Activated T-cell treated with anti-CD3 and anti-CD28 coated beads, Interleukin-2, amount 50 U/mL, for 4 hours (primary cell): Measurements from ENCODE around the gene PAFAH1B2. TPM values are rescaled to one million over a fixed set of nuclear protein-coding genes. Genes with fewer than 3 reads are reported as not detected.
A peak's percentile ranks its signal among the peaks of the same experiment; 100 is the strongest.

Experiments used
- ATAC-seq, 2 donors: fragments of 200-7000 bp; cut with Tn5 transposase; one replicate each; pipeline ENCODE4 v1.10.0; 2021
- DNase-seq: peaks from one replicate; pipeline ENCODE4 v3.0.0-alpha.2; 2020
- H3K27me3 Mint-ChIP-seq: one replicate; pipeline ENCODE4 v1.8.0; 2021; ENCODE audit warnings: low read depth, mixed read lengths
- H3K36me3 Mint-ChIP-seq: one replicate; pipeline ENCODE4 v1.8.0; 2022; ENCODE audit warnings: mixed read lengths; ENCODE audit not compliant: insufficient read depth
- H3K4me1 Mint-ChIP-seq: one replicate; pipeline ENCODE4 v1.8.0; 2021; ENCODE audit warnings: low read depth, mixed read lengths
- H3K4me3 Mint-ChIP-seq: one replicate; pipeline ENCODE4 v1.8.0; 2021; ENCODE audit warnings: mild to moderate bottlenecking, moderate library complexity, mixed read lengths
- H3K9me3 Mint-ChIP-seq: one replicate; pipeline ENCODE4 v1.8.0; 2021; ENCODE audit warnings: mixed read lengths
- total RNA-seq, 3 donors: library from RNA; stranded (reverse); gene quantifications; one replicate each; pipeline ENCODE4 v1.2.1, GENCODE V29; 2021

Gene PAFAH1B2
- total RNA-seq, 3 donors from 2014 or later: 73.9 to 81.2 (median 80.0) TPM

DNA sequence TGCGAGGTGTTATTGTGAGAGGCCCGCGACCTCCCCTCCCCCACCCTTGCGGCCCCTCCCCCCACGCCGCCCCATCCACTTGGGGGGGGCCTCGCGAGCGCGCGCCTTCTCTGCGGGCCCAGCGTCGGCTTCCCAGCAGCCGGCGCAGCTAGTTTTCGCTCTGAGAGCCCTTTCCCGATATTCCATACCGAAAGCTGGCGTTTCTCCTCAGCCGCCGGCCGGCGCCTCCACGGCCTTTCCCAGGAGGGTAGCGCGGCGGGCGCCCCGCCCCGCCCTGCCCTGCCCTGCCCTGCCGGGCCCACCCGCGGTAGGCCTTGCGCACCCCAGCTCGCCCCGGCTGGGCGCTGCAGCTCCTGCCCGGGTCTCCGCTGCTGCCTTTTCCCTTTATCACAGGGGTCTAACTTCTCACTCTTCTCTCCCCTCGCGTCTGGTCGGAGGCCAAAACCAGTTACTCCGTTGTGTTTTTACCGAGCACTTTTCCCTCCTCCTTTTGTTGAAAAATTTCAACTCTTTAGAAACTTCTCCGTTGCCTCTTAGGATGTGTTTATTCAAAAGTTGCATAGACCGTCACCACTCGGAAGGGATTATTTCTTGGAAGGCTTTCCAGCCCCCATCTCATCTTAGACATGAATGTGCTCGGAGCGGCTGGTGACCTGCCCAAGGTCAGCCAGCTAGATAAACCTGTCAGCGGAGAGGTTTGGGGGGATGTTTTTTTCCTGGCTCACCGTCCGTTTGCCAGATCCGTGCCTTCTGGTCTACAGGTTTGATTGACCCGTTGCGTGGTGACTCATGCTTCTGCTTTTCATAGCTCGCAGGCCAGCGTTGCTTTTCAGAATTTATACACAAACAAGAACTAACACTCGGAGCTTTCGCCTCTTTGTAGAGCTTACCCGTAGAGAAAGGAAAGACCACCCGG is 648 bp downstream of the PAFAH1B2 start:
- peaks cover 42% of the 10 kb centered on the region for H3K4me1 Mint-ChIP-seq
- no peaks in the 10 kb centered on the region for H3K9me3 Mint-ChIP-seq

DNA sequence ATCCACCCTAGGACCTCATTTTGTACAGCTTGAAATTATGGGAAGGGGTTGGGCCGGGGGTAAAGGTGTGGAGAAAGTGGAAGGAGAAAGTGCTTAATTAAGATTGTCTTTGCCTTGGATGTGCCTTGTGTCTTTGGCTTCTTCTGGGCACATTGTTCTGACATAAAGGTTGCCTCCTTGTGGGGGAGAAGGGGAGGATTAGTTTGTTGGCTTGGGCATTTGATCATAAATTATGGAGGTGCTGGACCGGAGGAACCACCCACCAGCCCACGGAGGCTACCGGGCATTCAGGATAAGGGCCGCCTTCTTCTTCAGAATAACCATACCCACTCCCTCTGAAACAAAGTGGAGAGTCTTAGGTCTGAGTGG is 1.3 kb downstream of the PAFAH1B2 start:
- peaks cover 45% of the 10 kb centered on the region for H3K4me1 Mint-ChIP-seq
- no peaks in the 10 kb centered on the region for H3K9me3 Mint-ChIP-seq
- peak overlapping the region; percentile 100 for H3K4me3 Mint-ChIP-seq
- DNase-seq (no peak), ATAC-seq (no peak)
- peaks cover 10% of the 10 kb centered on the region for H3K36me3 Mint-ChIP-seq
- peaks cover 3% of the 10 kb centered on the region for H3K27me3 Mint-ChIP-seq

More for the DNA sequence above, 648 bp downstream of the PAFAH1B2 start:
- peak; percentile 72 to 74 for ATAC-seq
- no peak for DNase-seq
- Mint-ChIP-seq H3K36me3 (peaks cover 10% of the 10 kb centered on the region), H3K4me3 (peak overlapping the region; percentile 100), H3K27me3 (peaks cover 8% of the 10 kb centered on the region)

DNA sequence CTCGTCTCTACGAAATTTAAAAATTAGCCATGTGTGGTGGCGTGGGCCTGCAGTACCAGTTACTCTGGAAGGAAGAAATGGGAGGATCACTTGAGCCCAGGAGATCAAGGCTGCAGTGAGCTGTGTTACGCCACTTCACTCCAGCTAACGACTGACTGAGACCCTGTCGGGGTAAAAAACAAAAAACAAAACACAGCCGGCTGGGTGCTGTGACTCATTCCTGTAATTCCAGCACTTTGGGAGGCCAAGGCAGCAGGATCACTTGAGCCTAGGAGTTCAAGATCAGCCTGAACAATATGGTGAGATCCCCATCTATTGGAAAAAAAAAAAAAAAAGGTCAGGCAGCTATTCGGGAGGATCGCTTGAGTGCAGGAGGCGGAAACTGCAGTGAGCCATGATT is 2.4 kb downstream of the PAFAH1B2 start:
- Mint-ChIP-seq H3K27me3 (no peaks in the 10 kb centered on the region), H3K4me3 (peak overlapping the region; percentile 100), H3K9me3 (no peaks in the 10 kb centered on the region), H3K4me1 (peaks cover 50% of the 10 kb centered on the region), H3K36me3 (peaks cover 10% of the 10 kb centered on the region)
- DNase-seq (no peak), ATAC-seq (no peak)

DNA sequence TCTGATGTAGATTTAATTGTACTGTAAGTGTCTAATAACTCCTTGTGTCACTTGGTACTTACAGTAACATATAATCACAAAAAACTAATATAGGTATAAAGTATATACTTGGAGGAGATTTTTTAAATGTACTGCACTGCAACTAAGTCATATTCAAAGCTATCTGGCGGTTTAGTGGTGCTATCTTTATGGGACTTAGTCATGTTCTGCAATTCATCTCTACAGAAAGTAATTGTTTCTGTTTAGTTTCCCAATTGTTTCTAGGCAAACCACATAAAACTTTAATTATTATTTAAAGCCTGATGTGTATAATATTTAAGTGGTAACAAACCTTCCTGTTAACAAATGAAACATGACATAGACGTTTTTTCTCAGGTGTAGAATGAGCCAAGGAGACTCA is 8.0 kb downstream of the PAFAH1B2 start:
- peaks cover 34% of the 10 kb centered on the region for H3K4me1 Mint-ChIP-seq
- ATAC-seq: no peak
- H3K4me3 Mint-ChIP-seq: no peak overlapping the region
- H3K9me3 Mint-ChIP-seq: no peaks in the 10 kb centered on the region
- peaks cover 14% of the 10 kb centered on the region for H3K36me3 Mint-ChIP-seq
- no peak for DNase-seq
- no peaks in the 10 kb centered on the region for H3K27me3 Mint-ChIP-seq

DNA sequence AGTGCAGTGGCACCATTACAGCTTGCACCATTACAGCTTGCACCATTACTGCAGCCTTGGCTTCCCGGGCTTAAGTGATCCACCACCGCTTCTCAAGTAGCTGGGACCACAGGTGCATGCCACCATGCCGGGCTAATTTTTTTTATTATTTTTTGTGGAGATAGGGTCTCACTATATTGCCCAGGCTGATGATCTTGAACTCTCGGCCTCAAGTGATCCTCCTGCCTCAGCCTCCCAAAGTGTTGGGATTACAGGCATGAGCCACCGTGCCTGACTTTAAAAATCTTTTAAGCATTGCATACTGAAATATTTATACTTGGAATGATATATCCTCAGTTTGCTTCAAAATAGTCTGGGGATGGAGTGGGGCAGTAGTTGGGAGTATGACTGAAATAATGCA is 10.4 kb downstream of the PAFAH1B2 start:
- Mint-ChIP-seq H3K9me3 (no peaks in the 10 kb centered on the region), H3K36me3 (peaks cover 10% of the 10 kb centered on the region), H3K27me3 (no peaks in the 10 kb centered on the region), H3K4me1 (peaks cover 28% of the 10 kb centered on the region), H3K4me3 (no peak overlapping the region)
- DNase-seq: no peak
- no peak for ATAC-seq

DNA sequence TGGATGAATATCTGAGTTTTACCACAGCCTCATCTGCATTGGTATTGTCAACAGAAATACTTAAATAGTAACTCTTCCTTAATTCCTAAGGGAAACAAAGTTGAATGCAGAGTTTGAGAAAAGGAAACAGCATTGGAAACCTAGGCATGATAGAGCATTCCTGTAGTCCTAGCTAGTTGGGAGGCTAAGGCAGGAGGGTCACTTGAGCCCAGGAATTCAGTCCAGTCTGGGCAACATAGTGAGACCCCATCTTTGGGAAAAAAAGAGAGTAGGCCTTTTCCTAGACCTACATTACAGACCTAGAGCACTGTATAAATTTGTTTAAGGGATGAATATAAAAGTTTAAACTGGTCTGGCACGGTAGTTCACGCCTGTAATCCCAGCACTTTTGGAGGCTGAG is 13.4 kb downstream of the PAFAH1B2 start:
- DNase-seq (no peak), ATAC-seq (no peak)
- H3K4me1 Mint-ChIP-seq: peaks cover 13% of the 10 kb centered on the region
- H3K27me3 Mint-ChIP-seq: no peaks in the 10 kb centered on the region
- no peaks in the 10 kb centered on the region for H3K9me3 Mint-ChIP-seq
- H3K36me3 Mint-ChIP-seq: peaks cover 10% of the 10 kb centered on the region
- H3K4me3 Mint-ChIP-seq: no peak overlapping the region

DNA sequence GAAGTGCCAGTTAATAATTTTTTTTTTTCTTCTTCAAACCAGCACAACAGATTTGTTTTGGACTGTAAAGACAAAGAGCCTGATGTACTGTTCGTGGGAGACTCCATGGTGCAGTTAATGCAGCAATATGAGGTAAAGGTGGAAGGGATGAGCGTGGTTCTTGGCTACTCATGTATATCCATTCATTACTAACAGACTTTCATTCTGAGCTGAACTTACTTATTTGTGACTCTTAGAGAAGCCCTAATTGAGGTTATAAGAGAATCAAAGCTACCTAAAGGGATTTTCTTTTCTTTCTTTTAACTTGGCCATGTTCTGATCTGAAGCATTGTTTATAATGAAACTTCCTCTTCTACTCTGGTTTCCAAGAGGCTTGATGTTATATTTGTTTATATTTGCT is 15.8 kb downstream of the PAFAH1B2 start:
- peaks cover 8% of the 10 kb centered on the region for H3K36me3 Mint-ChIP-seq
- peaks cover 9% of the 10 kb centered on the region for H3K4me1 Mint-ChIP-seq
- ATAC-seq (no peak), DNase-seq (no peak)
- no peak overlapping the region for H3K4me3 Mint-ChIP-seq
- no peaks in the 10 kb centered on the region for H3K27me3 Mint-ChIP-seq
- no peaks in the 10 kb centered on the region for H3K9me3 Mint-ChIP-seq

DNA sequence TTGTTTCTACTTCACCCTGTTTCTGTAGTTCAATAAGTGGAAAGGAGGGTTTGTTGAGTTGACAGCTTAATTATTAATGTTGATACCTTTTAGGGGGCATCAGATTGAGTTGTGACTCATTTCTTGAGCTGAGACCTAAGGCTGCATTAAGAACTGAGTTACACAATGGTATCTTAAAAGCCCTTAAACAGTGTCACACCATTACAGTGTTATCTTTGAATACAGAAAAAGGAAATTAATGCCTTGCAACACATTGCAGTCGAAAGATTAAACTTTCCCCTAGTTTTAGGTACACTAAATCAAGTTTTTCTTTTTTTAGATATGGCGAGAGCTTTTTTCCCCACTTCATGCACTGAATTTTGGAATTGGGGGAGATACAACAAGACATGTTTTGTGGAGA is 16.7 kb downstream of the PAFAH1B2 start:
- peaks cover 6% of the 10 kb centered on the region for H3K4me1 Mint-ChIP-seq

DNA sequence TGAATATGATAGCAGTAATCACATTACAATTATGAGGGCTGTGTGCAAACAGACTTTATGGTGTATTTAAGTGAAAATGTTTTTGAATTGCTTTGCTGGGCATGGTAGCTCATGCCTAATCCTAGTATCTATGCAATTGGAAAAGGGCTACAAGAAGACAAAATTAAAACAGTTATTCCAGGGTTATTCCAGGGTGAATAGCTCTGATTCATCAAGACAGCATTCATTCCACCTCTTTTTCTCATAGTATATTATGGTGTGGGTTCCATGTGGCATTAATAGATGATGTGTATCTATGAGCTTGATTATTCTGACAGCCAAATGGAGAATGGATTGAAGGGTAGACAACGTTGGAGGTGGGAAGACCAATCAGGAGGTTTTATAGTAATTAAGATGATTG is 22.4 kb downstream of the PAFAH1B2 start:
- Mint-ChIP-seq H3K36me3 (peaks cover 28% of the 10 kb centered on the region), H3K27me3 (no peaks in the 10 kb centered on the region), H3K9me3 (no peaks in the 10 kb centered on the region), H3K4me1 (no peaks in the 10 kb centered on the region), H3K4me3 (no peak overlapping the region)
- DNase-seq (no peak), ATAC-seq (no peak)

More for the DNA sequence above, 16.7 kb downstream of the PAFAH1B2 start:
- H3K9me3 Mint-ChIP-seq: no peaks in the 10 kb centered on the region
- no peak overlapping the region for H3K4me3 Mint-ChIP-seq
- H3K36me3 Mint-ChIP-seq: peaks cover 13% of the 10 kb centered on the region
- H3K27me3 Mint-ChIP-seq: no peaks in the 10 kb centered on the region
- DNase-seq (no peak), ATAC-seq (no peak)

DNA sequence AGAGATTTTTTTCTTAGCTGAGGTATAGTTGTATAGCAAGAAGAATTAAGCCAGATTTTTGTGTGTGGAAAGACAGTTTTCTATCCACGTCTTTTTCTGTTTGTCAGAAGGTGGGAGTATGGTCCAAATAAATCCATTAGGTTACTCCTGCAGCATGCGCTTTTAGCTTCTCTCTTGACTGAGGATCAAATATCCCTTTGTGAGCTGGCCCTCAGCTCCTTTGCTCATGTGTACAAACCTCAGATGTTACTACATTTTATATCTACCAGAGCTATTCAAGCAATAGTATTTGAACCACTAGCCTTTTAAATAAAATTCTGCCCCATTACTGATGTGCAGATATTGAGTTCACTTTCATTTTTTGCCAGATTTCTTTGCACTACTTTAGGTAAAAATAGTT is 25.6 kb downstream of the PAFAH1B2 start:
- no peaks in the 10 kb centered on the region for H3K27me3 Mint-ChIP-seq
- H3K4me3 Mint-ChIP-seq: no peak overlapping the region
- DNase-seq (no peak), ATAC-seq (no peak)
- H3K9me3 Mint-ChIP-seq: no peaks in the 10 kb centered on the region
- peaks cover 6% of the 10 kb centered on the region for H3K4me1 Mint-ChIP-seq
- H3K36me3 Mint-ChIP-seq: peaks cover 25% of the 10 kb centered on the region

DNA sequence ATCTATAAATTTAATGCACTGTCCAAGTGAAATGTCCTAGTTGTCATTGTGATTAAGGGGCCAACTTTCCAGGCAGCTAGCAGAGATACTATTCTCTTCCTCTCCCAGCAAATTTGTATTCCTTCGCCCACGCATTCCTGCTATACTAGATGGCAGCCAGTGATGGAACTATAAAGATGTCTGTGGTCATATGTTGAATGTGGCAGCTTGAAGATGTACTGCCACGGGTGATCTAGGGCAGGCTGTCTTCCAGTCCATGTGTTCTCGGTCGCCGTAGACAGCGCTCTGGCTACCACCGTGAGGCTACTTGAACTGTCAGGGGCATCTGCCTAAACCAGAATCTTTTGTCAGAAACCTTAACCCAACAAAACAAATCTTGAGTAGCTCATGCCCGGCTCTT is 26.1 kb downstream of the PAFAH1B2 start:
- Mint-ChIP-seq H3K4me3 (no peak overlapping the region), H3K9me3 (no peaks in the 10 kb centered on the region), H3K27me3 (no peaks in the 10 kb centered on the region), H3K4me1 (peaks cover 6% of the 10 kb centered on the region), H3K36me3 (peaks cover 24% of the 10 kb centered on the region)
- DNase-seq (no peak), ATAC-seq (no peak)

DNA sequence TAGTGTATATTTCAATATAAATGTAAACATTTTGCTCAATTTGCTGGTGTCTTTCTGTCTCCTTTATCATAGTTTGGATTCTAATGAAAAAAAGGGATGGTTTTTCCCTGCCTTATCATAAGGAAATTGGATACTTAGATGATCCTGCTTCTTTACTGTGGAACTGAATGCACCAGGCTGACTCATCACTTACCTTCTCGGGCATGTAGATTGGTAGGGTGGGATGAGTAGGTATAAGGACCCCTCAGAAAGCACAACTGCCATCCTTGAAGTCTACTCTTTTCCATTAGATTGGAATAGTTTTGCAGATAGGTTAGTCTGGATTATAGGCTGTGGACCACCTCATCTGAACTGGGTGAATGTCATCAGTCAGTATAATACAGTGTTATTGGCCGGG is 26.9 kb downstream of the PAFAH1B2 start:
- Mint-ChIP-seq H3K36me3 (peaks cover 18% of the 10 kb centered on the region), H3K4me1 (peaks cover 6% of the 10 kb centered on the region), H3K27me3 (no peaks in the 10 kb centered on the region), H3K4me3 (no peak overlapping the region), H3K9me3 (no peaks in the 10 kb centered on the region)
- no peak for ATAC-seq
- no peak for DNase-seq

DNA sequence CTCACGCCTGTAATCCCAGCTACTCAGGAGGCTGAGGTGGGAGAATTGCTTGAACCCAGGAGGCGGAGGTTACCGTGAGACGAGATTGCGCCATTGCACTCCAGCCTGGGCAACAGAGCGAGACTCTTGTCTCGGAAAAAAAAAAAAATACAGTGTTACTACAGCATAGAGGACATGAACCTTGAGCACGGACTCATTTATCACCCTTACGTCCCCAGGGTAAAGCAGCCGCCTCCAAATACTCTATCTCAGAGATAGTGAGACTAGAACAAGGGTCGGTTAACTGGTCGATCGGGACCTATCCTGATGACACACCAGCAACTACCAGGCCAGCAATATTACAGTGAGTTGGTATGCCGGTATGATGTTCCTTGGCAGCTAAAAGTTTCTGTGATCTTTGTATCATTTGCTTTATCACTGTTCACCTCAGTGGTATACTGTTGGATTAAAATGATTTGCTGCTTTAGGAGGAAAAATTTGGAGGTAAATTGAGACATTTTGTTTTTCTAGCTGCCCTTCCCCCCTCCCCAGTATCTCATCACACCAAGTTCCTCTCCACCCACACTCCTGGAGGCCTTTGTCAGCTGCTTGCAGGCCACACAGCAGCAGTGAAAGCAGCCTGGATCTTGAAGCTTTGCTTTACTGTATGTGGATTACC is 27.4 kb downstream of the PAFAH1B2 start:
- Mint-ChIP-seq H3K27me3 (no peaks in the 10 kb centered on the region), H3K36me3 (peaks cover 13% of the 10 kb centered on the region), H3K4me1 (peaks cover 6% of the 10 kb centered on the region), H3K4me3 (no peak overlapping the region), H3K9me3 (no peaks in the 10 kb centered on the region)
- ATAC-seq (no peak), DNase-seq (no peak)

DNA sequence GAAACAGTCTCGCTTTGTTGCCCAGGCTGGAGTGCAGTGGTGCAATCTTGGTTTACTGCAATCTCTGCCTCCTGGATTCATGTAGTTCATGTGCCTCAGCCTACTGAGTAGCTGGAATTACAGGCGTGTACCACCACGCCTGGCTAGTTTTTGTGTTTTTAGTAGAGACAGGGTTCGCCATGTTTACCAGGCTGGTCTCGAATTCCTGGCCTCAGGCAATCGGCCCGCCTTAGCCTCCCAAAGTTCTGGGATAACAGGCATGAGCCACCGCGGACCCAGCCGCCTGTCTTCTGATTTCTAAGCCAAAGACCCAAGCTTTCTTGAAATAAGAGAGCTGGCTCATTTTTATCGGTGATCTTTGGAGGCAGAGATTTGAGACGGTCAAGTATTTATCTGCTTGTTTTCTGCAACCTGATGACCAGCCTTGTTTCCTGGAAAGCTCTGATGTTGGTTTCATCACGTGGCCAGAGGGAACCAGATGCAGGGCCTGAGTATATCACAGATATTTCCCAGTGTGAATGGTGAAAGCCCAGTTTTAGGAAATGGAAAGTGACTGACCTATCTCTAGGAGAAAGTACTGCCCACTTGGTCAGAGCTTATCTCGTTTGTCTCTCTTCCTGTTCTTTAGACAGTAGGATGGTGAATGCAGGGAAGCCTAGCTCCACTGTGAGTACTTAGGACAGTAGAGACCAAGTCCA is 28.8 kb downstream of the PAFAH1B2 start:
- H3K9me3 Mint-ChIP-seq: no peaks in the 10 kb centered on the region
- H3K36me3 Mint-ChIP-seq: peaks cover 9% of the 10 kb centered on the region
- H3K27me3 Mint-ChIP-seq: no peaks in the 10 kb centered on the region
- H3K4me1 Mint-ChIP-seq: peaks cover 9% of the 10 kb centered on the region
- no peak overlapping the region for H3K4me3 Mint-ChIP-seq
- no peak for DNase-seq
- no peak for ATAC-seq
